ENCODE data around the gene KCNMA1.

Gene KCNMA1

DNA sequence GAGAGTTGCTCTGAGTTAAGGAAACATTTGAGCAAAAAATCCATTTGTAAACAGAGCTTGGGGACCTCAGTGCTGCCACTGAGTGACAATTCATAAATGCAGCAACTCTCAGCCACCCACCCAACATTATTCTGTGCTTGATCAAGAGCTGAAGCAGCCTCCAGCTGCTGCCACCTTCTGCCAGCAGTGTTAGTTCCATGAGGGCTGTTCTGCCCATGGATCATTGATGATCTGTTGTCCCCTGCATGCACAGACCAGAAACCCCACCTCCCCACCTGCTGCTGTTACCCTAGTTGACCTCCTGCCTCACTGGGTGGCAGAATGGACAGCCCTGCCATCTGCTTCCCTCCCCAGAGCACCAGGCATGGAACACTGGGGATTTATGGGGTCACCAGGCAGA, 305.4 kb downstream of the KCNMA1 start:
- Histone ChIP-seq H3K4me3 (ENCODE audit: low read depth, low read length) (no peak overlapping the region), H3K9ac (ENCODE audit: low read depth, low read length) (no peak overlapping the region), H3K27me3 (ENCODE audit: control insufficient read depth, insufficient read depth, low read length) (no peaks in the 10 kb centered on the region), H3K4me1 (ENCODE audit: control insufficient read depth, insufficient read depth, low read length) (no peaks in the 10 kb centered on the region), H3K9me3 (ENCODE audit: control insufficient read depth, insufficient read depth, low read length) (no peaks in the 10 kb centered on the region), H3K36me3 (ENCODE audit: control insufficient read depth, insufficient read depth, low read length) (no peaks in the 10 kb centered on the region)

DNA sequence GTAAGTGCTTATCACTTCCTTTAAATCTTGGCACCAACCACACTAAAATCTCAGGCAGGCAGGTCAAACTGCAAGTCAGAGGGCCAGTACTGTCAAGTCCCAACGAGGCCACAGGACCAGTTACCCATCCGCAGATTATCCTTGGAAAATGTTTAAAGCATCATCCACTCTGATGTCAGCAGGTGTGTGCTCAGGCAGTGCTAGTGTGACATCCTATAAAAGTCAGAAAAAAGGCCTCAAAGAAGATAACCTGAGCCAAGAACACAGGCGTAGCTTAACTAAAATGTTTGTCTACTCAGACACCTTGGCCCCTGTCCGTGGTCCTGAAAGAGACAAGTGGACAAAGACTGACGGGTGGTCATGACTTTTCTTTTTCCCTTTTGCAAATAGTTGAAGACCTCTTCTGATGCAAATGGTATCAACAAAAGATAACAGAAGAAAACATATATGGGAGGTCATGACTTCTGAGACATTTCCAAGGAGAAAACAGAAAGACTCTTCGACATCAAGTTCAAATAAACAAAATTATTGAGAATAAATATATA, 309.3 kb downstream of the KCNMA1 start:
- Histone ChIP-seq H3K27me3 (ENCODE audit: control insufficient read depth, insufficient read depth, low read length) (no peaks in the 10 kb centered on the region), H3K9me3 (ENCODE audit: control insufficient read depth, insufficient read depth, low read length) (no peaks in the 10 kb centered on the region), H3K36me3 (ENCODE audit: control insufficient read depth, insufficient read depth, low read length) (no peaks in the 10 kb centered on the region), H3K4me1 (ENCODE audit: control insufficient read depth, insufficient read depth, low read length) (no peaks in the 10 kb centered on the region), H3K4me3 (ENCODE audit: low read depth, low read length) (no peak overlapping the region), H3K9ac (ENCODE audit: low read depth, low read length) (no peak overlapping the region)

- H3K9ac ChIP-seq (ENCODE audit: low read depth, low read length), result no peak overlapping the region
- H3K4me1 ChIP-seq (ENCODE audit: control insufficient read depth, insufficient read depth, low read length), result no peaks in the 10 kb centered on the region
- no peaks in the 10 kb centered on the region for H3K36me3 ChIP-seq (ENCODE audit: control insufficient read depth, insufficient read depth, low read length)
- H3K4me3 ChIP-seq (ENCODE audit: low read depth, low read length), result no peak overlapping the region
- H3K9me3 ChIP-seq (ENCODE audit: control insufficient read depth, insufficient read depth, low read length), result no peaks in the 10 kb centered on the region
- no peaks in the 10 kb centered on the region for H3K27me3 ChIP-seq (ENCODE audit: control insufficient read depth, insufficient read depth, low read length)
These were observed 312.4 kb downstream of the KCNMA1 start for GRCh38 chr10:77325233-77325537.

- no peak overlapping the region for H3K9ac ChIP-seq (ENCODE audit: low read depth, low read length)
- no peak overlapping the region for H3K4me3 ChIP-seq (ENCODE audit: low read depth, low read length)
- no peaks in the 10 kb centered on the region for H3K9me3 ChIP-seq (ENCODE audit: control insufficient read depth, insufficient read depth, low read length)
- no peaks in the 10 kb centered on the region for H3K36me3 ChIP-seq (ENCODE audit: control insufficient read depth, insufficient read depth, low read length)
- no peaks in the 10 kb centered on the region for H3K27me3 ChIP-seq (ENCODE audit: control insufficient read depth, insufficient read depth, low read length)
- H3K4me1 ChIP-seq (ENCODE audit: control insufficient read depth, insufficient read depth, low read length), result no peaks in the 10 kb centered on the region
These were observed 315.8 kb downstream of the KCNMA1 start for GRCh38 chr10:77321838-77322237.

- no peaks in the 10 kb centered on the region for H3K36me3 ChIP-seq (ENCODE audit: control insufficient read depth, insufficient read depth, low read length)
- no peaks in the 10 kb centered on the region for H3K9me3 ChIP-seq (ENCODE audit: control insufficient read depth, insufficient read depth, low read length)
- no peak overlapping the region for H3K4me3 ChIP-seq (ENCODE audit: low read depth, low read length)
- no peak overlapping the region for H3K9ac ChIP-seq (ENCODE audit: low read depth, low read length)
- H3K27me3 ChIP-seq (ENCODE audit: control insufficient read depth, insufficient read depth, low read length), result no peaks in the 10 kb centered on the region
- no peaks in the 10 kb centered on the region for H3K4me1 ChIP-seq (ENCODE audit: control insufficient read depth, insufficient read depth, low read length)
These were observed 316.6 kb downstream of the KCNMA1 start for GRCh38 chr10:77320971-77321471.

DNA sequence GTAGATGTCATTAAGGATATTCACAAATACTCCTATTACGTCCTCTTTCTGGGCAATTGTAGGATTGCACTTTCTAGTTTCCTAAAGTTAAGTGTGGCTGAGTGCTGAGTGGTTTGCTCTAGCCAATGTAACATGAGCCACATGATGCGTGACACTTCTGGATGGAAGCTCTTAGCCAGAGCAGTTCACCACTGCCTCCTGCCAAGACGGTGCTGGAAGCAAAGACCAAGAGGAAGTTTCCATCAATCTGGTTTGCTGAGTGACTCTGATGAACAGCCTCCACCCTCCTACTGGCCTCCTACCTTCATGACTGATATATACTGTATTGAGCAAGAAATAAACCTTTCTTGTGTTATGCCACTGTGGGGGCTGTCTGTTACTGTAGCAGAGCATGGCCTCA, 318.1 kb downstream of the KCNMA1 start:
- H3K9ac ChIP-seq (ENCODE audit: low read depth, low read length), result no peak overlapping the region
- peaks cover 4% of the 10 kb centered on the region for H3K4me1 ChIP-seq (ENCODE audit: control insufficient read depth, insufficient read depth, low read length)
- no peak overlapping the region for H3K4me3 ChIP-seq (ENCODE audit: low read depth, low read length)
- no peaks in the 10 kb centered on the region for H3K9me3 ChIP-seq (ENCODE audit: control insufficient read depth, insufficient read depth, low read length)
- no peaks in the 10 kb centered on the region for H3K36me3 ChIP-seq (ENCODE audit: control insufficient read depth, insufficient read depth, low read length)
- no peaks in the 10 kb centered on the region for H3K27me3 ChIP-seq (ENCODE audit: control insufficient read depth, insufficient read depth, low read length)

- H3K4me3 ChIP-seq (ENCODE audit: low read depth, low read length), result no peak overlapping the region
- H3K9ac ChIP-seq (ENCODE audit: low read depth, low read length), result no peak overlapping the region
- no peaks in the 10 kb centered on the region for H3K9me3 ChIP-seq (ENCODE audit: control insufficient read depth, insufficient read depth, low read length)
- peaks cover 13% of the 10 kb centered on the region for H3K4me1 ChIP-seq (ENCODE audit: control insufficient read depth, insufficient read depth, low read length)
- no peaks in the 10 kb centered on the region for H3K36me3 ChIP-seq (ENCODE audit: control insufficient read depth, insufficient read depth, low read length)
- no peaks in the 10 kb centered on the region for H3K27me3 ChIP-seq (ENCODE audit: control insufficient read depth, insufficient read depth, low read length)
These were observed 318.9 kb downstream of the KCNMA1 start for GRCh38 chr10:77318739-77319138.

GRCh38 chr10:77317221-77317620, 320.4 kb downstream of the KCNMA1 start:
- no peak overlapping the region for H3K4me3 ChIP-seq (ENCODE audit: low read depth, low read length)
- peaks cover 13% of the 10 kb centered on the region for H3K4me1 ChIP-seq (ENCODE audit: control insufficient read depth, insufficient read depth, low read length)
- H3K36me3 ChIP-seq (ENCODE audit: control insufficient read depth, insufficient read depth, low read length), result no peaks in the 10 kb centered on the region
- no peak overlapping the region for H3K9ac ChIP-seq (ENCODE audit: low read depth, low read length)
- no peaks in the 10 kb centered on the region for H3K9me3 ChIP-seq (ENCODE audit: control insufficient read depth, insufficient read depth, low read length)
- no peaks in the 10 kb centered on the region for H3K27me3 ChIP-seq (ENCODE audit: control insufficient read depth, insufficient read depth, low read length)

DNA sequence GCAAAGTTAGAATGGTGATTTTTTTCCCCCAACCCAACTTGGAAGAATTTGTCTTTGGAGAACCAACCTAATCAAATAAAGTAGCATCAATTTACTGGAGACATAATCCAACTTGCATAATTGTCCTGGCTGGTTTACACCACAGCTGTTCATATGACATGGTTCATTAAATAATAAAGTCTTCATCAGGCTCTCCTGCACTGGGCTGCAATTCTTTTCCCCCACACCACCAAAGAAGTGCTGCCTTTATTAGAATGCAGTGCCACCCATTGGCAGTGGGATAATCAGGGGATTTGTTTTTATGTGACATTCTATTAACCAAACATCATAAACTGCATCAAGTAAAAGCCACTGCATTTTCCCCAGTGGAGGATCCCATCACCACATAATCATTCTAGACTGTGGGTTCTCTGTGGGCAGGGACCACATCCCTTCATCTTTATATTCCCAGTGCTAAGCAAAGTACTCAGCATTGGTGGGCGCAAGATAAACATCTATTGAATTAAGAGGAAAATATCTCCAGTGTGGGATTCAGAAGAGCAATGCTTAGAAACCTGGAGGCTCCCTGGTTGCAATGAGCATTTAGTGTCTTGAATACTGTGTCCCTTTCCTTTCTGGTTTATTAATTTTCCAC, 322.0 kb downstream of the KCNMA1 start:
- no peaks in the 10 kb centered on the region for H3K36me3 ChIP-seq (ENCODE audit: control insufficient read depth, insufficient read depth, low read length)
- no peak overlapping the region for H3K4me3 ChIP-seq (ENCODE audit: low read depth, low read length)
- H3K27me3 ChIP-seq (ENCODE audit: control insufficient read depth, insufficient read depth, low read length), result no peaks in the 10 kb centered on the region
- no peaks in the 10 kb centered on the region for H3K9me3 ChIP-seq (ENCODE audit: control insufficient read depth, insufficient read depth, low read length)
- no peak overlapping the region for H3K9ac ChIP-seq (ENCODE audit: low read depth, low read length)
- peaks cover 13% of the 10 kb centered on the region for H3K4me1 ChIP-seq (ENCODE audit: control insufficient read depth, insufficient read depth, low read length)

DNA sequence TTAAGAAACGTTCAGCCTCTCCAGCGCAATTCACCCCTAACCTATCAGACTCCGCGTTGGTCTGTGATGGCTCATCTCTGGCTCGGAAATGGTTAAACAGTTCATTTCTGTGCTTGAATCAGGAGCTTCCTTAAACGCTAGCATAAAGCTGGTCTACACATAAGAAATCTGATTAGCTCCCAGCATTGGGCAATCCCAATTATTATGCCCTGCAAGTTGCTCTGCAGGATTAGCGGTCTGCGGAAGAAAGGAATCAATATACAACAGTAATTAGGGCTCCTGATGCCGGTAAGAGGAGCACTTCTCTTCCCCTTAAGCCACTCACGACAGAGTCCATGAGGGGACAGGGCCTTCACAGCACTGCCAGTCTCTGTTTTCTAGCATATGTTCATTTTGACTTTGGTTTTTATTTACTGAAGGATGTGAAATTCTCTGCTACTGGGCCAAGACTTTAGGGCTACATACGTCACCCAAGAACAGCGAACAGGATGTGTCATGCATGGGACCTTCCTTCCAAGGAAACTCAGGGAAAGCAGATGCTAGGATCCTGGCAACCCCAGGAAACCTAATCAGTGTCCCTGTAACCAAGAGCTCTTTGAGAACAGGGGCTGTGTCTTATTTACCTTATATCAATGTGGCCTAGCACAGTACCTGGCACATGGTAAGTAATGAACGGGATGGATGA, 324.4 kb downstream of the KCNMA1 start:
- no peak overlapping the region for H3K4me3 ChIP-seq (ENCODE audit: low read depth, low read length)
- no peaks in the 10 kb centered on the region for H3K27me3 ChIP-seq (ENCODE audit: control insufficient read depth, insufficient read depth, low read length)
- H3K36me3 ChIP-seq (ENCODE audit: control insufficient read depth, insufficient read depth, low read length), result no peaks in the 10 kb centered on the region
- H3K4me1 ChIP-seq (ENCODE audit: control insufficient read depth, insufficient read depth, low read length), result peaks cover 13% of the 10 kb centered on the region
- H3K9me3 ChIP-seq (ENCODE audit: control insufficient read depth, insufficient read depth, low read length), result no peaks in the 10 kb centered on the region
- H3K9ac ChIP-seq (ENCODE audit: low read depth, low read length), result no peak overlapping the region

DNA sequence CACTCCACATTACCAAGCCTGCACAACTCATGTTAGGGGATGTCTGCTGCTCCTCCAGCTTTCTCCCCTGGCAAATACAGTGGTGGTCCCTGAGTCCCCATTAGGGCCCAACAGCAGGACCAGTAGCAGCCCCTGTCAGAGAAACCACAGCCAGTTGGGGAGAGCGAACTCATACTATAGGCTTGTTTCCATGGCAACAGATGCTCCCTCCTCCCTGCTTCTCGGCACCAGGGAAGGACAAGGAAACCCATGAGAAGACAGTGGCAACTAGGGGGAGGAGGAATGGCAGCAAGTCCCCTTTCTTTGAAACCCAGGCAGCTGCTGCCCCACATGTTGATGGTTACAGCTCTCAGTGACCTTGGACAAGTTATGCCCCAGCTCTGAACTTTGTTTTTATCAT, 326.4 kb downstream of the KCNMA1 start:
- H3K9me3 ChIP-seq (ENCODE audit: control insufficient read depth, insufficient read depth, low read length), result no peaks in the 10 kb centered on the region
- no peak overlapping the region for H3K9ac ChIP-seq (ENCODE audit: low read depth, low read length)
- H3K4me3 ChIP-seq (ENCODE audit: low read depth, low read length), result no peak overlapping the region
- H3K36me3 ChIP-seq (ENCODE audit: control insufficient read depth, insufficient read depth, low read length), result no peaks in the 10 kb centered on the region
- no peaks in the 10 kb centered on the region for H3K27me3 ChIP-seq (ENCODE audit: control insufficient read depth, insufficient read depth, low read length)
- peaks cover 13% of the 10 kb centered on the region for H3K4me1 ChIP-seq (ENCODE audit: control insufficient read depth, insufficient read depth, low read length)

- no peaks in the 10 kb centered on the region for H3K9me3 ChIP-seq (ENCODE audit: control insufficient read depth, insufficient read depth, low read length)
- H3K27me3 ChIP-seq (ENCODE audit: control insufficient read depth, insufficient read depth, low read length), result no peaks in the 10 kb centered on the region
- no peaks in the 10 kb centered on the region for H3K36me3 ChIP-seq (ENCODE audit: control insufficient read depth, insufficient read depth, low read length)
- no peak overlapping the region for H3K9ac ChIP-seq (ENCODE audit: low read depth, low read length)
- H3K4me3 ChIP-seq (ENCODE audit: low read depth, low read length), result no peak overlapping the region
- H3K4me1 ChIP-seq (ENCODE audit: control insufficient read depth, insufficient read depth, low read length), result peaks cover 13% of the 10 kb centered on the region
These were observed 327.2 kb downstream of the KCNMA1 start for GRCh38 chr10:77310288-77310840.
